GM13977 (cell line): Measurements from ENCODE around the gene DRAM2.

Experiments
- DNase-seq: peaks from one replicate; pipeline ENCODE4 v3.0.0; 2012; ENCODE audit warnings: low spot score
- in situ Hi-C: fragments of 300-500 bp; cut with MboI; formaldehyde crosslinking; loops from one replicate; pipeline ENCODE4 v1.12.0; 2022; ENCODE audit warnings: low sequenced_read_pairs, low pct_unique_long_range_greater_than_20kb, mixed read lengths, inconsistent platforms; ENCODE audit not compliant: unreplicated experiment
- TF ChIP-seq, protein P1 (sequence below): IDR thresholded peaks from 2 replicates; pipeline ENCODE4 v1.5.1; 2012; ENCODE audit warnings: mild to moderate bottlenecking, control low read depth; ENCODE audit not compliant: insufficient read depth; ENCODE audit errors: extremely low read depth, missing control alignments

DRAM2 gene

DNA sequence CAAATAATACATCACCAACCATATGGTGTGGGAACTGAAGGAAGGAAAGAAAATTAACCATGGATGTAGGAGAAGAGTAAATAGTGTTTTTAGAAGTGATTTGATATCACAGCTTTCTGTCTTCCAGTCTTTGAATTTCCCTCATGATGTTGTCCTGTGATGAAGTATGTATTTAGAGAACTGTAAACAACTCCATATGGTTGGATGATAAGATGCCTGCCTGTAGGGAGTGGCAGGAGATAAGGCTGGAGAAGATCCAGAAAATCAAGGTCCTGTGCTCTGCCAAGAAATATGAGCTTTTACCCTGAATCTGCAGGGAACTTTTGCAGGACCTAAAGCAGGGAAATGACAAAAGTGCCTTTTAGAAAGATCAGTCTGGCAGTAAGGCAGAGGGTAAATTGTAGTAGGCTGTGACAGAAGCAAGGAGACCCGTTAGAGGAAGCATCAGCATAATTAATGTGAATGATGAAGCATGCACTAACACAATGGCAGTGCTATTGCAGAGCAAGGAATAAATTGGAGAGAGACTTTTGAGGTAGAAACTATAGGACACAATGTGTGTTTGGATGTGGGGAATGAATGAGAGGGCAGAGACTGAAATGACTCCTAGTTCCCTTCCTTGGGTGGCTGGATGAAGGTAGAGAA is 22.1 kb upstream of the DRAM2 start:
- DNase-seq, result no peak
- in situ Hi-C loops, result no loop called here
- TF ChIP-seq, protein P1, sequence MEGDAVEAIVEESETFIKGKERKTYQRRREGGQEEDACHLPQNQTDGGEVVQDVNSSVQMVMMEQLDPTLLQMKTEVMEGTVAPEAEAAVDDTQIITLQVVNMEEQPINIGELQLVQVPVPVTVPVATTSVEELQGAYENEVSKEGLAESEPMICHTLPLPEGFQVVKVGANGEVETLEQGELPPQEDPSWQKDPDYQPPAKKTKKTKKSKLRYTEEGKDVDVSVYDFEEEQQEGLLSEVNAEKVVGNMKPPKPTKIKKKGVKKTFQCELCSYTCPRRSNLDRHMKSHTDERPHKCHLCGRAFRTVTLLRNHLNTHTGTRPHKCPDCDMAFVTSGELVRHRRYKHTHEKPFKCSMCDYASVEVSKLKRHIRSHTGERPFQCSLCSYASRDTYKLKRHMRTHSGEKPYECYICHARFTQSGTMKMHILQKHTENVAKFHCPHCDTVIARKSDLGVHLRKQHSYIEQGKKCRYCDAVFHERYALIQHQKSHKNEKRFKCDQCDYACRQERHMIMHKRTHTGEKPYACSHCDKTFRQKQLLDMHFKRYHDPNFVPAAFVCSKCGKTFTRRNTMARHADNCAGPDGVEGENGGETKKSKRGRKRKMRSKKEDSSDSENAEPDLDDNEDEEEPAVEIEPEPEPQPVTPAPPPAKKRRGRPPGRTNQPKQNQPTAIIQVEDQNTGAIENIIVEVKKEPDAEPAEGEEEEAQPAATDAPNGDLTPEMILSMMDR, result no peak

DNA sequence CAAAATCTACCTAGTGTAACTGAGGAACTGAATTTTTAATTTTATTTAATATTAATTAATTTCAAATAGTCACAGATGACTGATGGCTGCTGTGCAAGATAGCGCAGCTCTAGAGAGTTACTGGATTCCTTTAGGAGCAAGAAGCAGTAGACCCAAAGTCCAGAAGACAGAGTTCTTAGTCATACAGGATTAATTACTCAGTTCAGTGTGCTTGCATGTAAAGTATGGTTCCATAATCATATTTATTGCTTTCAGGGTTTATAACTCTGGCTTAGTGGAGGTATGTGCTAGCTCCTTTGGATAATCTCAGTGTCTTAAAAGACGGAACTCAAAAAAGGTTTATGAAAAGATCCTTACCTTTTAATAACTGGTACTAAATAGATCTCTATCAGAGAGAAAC is 17.5 kb upstream of the DRAM2 start:
- in situ Hi-C loops, result no loop called here
- TF ChIP-seq, protein P1, result no peak
- no peak for DNase-seq

DNA sequence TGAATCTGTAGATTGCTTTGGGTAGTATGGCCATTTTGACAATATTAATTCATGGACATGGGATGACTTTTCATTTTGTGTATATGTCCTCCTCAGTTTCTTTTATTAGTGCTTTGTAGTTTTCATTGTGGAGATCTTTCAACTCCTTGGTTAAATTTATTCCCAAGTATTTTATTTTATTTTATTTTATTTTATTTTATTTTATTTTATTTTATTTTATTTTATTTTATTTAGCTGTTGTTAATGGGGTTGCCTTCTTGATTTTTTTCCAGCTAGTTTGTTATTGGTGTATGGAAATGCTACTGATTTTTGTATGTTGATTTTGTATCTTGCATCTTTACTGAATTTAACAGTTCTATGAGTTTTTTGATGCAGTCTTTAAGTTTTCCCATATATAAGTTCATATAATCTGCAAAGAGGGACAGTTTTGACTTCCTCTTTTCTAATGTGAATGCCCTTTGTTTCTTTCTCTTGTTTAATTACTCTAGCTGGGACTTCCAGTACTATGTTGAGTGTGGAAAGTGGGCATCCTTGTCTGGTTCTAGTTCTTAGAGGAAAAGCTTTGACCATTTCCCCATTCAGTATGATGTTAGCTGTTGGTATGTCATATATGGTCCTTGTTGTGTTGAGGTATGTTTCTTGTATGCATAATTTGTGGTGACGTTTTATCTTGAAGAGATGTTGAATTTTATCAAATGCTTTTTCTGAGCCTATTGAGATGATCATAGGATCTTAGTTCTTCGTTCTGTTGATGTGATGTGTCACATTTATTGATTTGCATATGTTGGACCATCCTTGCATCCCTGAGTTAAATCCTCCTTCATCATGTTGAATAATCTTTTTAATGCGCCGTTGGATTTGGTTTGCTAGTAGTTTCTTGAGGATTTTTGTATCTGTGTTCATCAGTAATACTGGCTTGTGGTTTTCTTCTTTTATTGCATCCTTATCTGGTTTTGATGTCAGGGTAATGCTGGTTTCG is 14.4 kb upstream of the DRAM2 start:
- no peak for DNase-seq
- in situ Hi-C loops, result no loop called here
- TF ChIP-seq, protein P1, result no peak

DNA sequence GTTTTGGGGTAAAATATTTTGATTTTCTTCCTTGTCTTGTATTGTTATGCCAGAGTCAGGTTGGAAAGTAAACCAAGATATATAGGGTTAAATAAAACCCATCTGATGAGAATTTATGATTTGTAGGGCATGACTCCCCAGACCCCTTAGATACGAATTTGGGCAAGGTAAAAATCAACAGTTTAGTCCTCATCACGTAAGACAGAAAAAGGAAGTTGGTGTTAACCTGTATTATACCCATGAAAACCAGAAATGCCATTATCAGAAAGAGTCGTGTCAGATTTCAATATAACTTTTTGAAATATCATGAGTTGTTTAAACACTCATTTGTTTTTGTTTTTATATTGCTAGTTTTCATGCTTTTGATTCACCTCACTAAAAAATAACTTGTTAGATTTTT is 11.9 kb upstream of the DRAM2 start:
- no peak for DNase-seq
- in situ Hi-C loops, result no loop called here
- TF ChIP-seq, protein P1, result no peak

DNA sequence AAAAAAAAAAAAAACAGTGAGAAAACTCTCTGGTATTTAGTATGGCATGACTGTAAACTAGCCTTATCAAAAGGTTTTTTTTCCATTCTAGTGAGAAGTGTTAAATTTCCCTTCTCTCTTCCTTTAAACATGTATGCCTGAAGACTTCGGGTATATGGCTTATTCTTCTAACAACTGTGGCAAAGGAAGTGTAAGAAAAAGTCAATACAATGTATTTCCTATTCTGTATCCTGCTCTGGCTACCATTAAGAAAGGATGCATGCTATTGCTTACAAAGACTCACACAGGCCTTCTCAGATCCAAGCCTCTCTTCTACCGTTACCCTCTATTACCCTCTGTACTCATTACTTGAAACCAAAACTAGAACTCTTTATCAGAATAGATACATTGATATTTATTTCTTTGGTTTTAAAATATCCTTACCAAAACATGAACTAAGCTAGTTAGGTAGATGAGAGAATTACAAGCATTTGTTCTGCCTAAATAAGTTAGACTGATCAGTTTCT is 8.5 kb upstream of the DRAM2 start:
- TF ChIP-seq, protein P1, result no peak
- DNase-seq, result no peak
- in situ Hi-C loops, result no loop called here

DNA sequence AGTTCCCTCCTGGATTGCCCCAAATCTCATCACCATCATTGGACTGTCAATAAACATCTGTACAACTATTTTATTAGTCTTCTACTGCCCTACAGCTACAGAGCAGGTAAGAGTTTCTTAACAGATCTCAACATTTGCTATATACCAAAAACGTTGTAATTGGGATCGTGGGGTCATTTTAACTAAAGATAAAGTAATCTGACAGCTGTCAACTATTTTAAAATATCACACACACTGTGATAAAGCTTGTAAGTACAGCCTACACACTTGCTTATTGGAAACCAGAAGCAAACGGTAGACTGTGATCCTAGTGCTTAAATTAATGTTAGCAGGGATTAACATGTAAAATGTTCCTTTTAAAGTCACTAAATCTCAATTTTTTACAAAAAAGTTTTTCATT is 8.1 kb upstream of the DRAM2 start:
- in situ Hi-C loops, result no loop called here
- DNase-seq, result no peak
- TF ChIP-seq, protein P1, result no peak
